ENCODE measurements around the gene NPDC1.
A peak's percentile ranks its signal among the peaks of the same experiment; 100 is the strongest.

The NPDC1 gene

DNA sequence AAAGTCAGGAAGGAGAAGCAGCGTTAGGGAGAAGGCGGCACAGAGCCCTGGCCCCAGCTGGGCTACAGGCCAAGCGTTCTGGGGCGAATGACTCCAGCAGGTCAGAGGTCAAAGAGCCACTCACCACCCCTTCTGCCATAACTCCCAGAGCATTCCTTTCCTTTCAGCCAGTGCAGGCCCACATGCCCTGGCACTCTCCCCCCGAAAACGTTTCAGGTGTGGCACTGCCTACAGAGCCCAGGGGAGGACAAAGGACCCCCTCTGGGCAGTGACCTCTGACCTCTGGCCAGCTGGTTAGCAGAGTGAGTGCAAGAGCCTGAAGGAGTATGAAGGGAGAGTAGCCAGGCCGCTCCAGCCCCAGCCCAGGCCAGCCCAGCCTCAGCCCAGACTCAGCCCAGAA, 22.8 kb downstream of the NPDC1 start:
- no peak for DNase-seq

DNA sequence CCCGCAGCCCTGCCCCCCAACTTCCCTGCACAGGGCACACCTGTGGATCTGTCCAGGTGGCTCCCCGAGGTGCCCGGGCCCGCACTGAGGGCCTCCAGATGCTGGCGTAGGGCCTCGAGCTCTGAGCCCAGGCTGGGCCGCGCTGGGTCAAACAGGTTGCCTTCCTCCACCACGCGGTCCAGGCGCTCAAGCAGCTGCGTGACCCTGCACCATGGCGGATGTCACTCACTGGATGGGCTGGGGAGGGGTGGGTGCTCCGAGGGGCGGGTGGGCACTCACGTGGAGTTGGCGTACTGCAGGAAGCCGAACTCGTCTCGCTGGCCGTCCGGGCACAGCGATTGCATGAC, 23.3 kb downstream of the NPDC1 start:
- DNase-seq = no peak

DNA sequence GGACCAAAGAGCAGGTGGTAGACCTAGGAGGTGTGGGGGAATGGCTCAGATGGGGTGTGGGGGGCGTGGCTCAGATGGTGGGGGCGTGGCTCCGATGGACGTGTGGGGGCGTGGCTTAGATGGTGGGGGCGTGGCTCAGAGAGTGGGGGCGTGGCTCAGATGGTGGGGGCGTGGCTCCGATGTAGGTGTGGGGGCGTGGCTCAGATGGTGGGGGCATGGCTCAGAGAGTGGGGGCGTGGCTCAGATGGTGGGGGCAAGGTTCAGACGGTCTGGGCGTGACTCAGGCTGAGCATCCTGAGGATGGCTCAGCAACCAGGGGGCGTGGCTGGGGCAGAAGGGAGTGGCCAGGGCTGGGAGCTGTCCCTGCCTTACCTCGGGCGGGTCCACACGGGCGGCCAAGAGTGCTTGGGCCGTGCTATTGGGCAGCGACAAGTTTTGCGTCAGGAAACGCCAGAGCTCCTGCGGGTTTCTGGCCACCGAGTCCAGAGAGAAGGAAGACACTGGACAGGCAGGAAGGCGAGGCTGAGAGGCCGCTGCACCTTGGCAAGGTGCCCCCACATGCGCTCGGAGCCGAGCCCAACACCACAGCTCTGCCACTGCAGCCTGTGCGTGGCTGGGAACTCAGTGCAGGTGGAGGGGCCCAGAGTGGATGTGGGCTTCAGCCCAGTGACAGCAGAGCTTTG, 23.9 kb downstream of the NPDC1 start:
- DNase-seq = peak; percentile 91

DNA sequence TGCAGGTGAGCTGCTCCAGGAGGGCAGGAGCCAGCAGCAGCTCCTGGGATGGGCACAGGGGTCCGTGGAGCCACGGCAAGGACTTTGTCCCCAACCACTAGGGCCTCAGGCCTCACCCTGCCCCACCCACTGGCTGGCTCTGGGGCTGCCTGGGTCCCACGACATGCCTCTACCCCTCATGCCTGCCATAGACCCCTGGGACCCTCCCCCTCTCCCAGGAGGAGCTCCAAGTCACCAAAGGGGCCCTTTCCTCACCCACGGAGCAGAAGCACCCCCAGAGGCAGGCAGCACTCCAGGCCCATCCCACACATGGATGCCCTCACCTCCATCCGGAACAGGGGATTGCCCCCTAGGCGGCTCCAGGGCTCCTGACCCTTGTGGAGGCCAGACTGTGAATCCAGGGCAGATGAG, 24.4 kb downstream of the NPDC1 start:
- DNase-seq = no peak

DNA sequence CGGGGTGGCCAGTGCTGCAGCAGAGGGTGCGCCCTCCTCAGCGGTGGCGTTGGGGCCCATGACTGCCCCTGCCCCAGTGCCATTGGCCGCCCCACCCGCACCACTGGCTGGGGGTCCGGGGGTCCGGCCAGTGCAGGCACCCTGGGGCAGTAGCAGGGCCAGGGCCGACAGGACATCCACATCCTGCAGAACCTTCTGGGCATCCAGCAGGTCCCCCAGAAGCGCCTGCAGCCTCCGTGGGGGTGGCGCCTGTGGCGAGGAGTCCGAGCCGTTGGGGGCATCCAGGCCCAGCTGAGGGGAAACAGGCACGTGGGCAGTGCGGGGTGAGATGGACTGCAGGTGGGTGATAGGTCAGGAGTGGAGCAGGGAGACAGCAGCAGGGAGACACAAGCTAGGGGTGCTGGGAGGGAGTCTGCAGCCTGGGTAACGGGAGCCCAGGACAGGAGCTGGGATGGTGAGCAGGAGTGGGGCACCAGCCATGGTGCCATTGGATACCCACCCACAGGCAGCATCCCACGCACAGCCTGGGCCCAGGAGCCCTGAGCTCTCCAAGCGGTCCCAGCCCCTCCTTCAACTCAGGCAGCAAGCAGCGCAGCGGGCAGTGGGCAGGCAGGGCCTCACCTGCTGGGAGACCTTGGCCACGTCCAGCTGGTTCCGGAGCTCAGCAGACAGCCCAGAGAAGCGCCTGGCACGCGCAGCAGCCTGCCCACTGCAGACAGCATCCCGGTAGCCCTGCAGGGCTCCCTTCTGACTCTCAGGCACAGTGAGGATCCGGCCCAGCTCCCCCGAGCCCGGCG, 25.0 kb downstream of the NPDC1 start:
- no peak for DNase-seq

DNA sequence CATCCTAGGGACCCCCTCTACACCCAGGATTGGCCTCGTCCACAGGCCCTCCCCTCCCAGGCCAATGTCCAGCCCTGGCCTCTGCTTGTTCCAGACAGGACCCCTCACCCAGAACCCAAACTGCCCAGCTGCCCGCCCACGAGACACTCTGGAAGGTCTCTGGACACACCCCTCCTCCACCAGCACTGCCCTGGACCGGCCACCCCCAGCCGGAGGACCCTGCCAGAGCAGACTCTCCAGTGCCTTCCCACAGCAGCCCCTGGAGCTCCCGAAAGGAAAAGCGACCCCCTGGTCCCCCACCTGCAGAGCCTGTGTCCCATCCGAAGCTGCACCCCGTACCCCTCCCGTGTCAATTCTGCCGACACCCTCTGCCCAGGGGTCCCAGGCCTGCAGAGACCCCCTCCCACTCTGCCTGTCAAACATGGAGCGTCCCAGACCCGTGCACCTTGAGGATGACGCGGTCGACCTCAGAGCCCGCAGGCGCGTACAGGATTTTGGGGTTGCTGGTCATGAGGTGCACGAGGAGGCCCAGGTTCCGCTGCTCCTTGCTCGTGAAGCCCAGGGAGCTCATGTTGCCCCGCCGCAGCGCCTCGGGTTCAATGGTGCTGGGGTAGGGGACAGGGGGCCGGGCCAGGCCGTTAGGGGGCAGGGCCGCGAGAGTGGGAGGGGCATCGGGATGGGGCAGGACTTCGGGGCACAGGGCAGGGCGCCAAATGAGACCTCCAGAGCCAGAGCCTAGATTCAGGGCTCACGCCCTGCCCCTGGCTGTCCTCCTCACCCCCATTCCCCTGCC, 25.9 kb downstream of the NPDC1 start:
- no peak for DNase-seq

DNA sequence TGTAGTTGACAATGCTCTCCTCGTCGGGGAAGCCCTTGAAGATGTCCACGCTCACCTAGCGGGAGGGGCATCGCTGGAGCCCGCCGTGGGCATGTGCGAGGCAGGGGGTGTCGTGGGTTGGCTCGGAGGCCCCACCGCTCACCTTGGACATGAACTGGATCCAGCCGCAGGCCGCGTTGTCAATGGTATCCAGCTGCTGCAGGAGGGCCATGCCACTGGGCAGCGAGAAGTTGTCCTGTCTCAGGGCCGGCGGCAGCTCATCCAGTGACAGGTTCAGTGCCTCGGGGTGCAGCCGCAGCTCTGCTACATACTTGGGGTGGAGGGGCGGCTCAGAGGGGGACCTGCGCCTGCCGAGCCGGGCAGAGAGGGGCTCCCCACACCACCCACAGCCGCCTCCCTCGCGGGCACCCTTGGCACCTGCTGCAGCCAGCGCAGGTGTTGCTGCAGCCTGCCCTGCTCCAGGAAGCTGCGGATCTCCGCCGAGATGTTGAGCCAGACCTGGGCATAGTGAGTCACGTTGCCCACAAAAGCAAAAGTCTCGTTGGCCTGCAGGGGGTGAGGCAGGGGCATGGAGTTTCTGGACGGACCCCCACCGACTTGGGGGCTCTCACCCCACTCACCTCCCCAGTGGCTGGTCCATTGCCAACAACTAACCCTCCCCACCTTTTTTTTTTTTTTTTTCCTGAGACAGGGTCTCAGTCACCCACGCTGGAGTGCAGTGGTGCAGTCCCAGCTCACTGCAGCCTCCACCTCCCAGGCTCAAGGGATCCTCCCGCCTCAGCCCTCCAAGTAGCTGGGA, 27.0 kb downstream of the NPDC1 start:
- no peak for DNase-seq

DNA sequence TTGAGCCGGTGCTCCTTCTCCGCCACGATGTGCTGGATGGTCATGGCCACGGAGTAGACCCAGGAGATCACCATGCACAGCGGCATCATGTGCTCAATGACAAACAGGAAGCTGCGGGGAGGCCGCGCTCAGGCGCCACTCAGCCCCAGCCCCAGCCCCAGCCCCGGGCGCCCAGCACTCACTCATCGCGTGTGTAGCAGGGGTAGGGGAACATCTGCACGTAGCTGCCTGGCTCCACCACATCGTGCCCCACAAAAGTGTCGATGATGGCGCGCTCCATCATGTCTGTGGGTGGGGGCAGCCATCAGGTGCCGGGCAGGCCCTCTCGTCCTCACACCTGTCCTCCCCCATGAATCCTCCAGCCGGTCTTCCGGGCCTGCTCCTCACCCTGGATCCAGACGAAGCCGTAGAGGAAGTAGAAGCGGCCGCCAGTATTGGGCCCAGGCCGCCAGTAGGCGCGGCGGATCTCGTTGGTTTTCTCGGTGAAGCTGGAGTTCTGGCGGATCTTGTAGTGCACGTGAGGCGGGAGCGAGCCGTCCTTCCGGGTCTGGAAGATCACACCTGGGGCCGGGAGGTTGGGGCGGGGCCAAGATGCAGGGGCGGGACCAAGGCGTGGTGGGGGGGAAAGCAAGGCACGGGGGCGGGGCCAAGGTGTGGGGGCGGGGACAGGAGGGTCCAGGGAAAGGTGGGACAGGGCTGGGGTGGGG, 28.0 kb downstream of the NPDC1 start:
- no peak for DNase-seq

DNA sequence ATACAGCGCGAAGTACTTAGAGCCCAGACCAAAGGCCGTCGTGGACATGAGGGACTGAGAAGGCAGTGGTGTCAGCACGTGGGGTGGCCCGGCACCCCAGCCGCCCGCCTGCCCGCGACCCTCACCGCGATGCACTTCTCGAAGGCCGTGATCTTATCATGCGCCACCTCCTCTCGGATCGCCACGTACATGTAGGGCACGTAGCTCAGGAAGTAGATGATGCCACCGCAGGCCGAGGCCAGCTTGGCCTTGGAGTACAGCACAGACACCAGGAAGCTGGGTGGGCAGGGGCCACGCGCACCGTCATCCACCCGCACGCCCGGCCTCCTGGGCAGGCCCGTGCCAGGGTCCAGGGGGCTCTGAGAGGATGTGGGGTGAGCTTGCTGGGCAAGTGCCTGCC, 28.9 kb downstream of the NPDC1 start:
- DNase-seq = no peak

DNA sequence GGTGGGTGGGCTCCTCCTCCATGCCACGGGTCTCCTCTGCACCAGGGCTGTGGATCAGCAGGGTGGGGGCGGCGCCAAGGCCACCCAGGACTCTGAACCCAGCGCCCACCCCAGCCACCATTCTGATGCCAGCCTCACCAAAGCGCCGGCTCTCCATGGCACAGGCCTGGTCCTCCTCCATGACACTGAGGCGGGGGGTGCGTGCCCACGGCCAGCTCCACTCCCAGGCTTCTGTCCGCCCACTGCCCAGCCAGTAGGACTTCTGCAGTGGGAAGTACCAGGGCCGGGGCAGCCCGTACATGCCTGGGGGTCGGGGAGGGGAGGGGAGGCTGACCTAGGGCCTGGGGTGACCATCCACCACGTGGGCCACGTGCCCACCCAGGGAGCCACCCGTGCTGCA, 29.5 kb downstream of the NPDC1 start:
- DNase-seq = no peak

DNA sequence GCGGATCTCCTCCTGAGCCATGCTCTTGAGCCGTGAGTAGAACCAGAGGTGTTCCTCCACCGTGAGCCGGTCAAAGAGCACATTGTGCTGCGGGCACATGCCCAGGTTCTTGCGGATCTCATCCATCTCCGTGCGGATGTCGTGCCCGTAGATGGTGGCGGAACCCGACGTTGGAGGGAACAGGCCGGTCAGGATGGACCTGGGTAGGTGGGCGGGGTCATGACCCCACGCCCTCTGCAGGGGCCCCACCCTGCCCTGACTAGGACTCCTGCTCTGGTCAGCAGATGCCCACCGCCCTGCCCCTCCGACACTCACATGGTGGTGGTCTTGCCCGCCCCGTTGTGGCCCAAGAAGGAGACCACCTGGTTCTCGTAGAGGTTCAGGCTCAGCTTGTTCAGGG, 30.0 kb downstream of the NPDC1 start:
- DNase-seq = no peak

DNA sequence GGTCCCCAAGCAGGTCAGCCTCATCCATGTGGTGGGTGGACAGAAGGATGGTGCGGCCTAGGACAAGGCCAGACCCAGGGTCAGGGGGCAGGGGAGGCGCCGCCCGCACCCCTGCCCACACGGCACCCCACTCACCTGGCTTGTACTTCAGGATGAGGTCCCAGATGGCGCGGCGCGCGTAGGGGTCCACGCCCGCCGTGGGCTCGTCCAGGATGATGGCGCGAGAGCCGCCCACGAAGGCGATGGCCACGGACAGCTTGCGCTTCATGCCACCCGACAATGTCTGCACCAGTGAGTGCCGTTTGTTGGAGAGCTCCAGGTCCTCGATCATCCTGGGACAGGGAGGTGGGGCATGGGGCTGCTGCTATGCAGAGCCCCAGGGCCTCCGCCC, 30.4 kb downstream of the NPDC1 start:
- no peak for DNase-seq

DNA sequence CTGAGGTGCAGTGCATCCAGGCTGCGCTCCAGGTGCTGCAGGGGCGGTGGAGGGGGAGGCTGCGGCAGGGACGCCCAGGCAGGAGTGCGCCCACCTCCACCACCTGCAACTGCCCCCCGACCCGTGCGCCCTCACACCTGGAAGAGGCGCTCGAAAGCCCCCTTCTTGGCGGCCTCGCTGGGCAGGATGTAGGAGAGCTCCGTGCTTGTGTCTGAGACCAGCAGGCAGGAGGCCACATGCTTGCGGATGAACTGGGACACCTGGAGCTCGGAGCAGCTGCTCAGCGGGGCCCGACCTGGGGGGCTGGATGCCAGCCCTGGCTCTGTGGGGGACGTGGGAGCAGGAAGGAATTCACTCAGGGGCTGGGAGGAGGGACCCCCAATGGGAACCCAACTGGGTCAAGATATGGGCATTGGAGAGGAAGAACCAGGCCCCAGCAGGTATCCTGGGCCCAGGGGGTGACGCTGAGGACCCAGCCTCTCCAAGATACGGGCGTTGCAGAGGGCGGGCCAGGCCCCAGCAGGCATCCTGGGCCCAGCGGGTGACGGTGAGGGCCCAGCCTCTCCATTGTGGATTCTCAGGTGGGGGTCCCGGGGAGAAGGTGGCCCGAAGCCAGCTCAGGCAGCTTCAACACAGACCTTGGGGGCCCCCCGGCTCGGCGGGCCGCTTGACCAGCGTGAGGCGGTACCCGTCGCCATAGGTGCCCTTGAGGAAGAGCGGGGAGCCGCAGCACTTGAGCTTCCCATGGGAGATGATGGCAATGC, 31.0 kb downstream of the NPDC1 start:
- no peak for DNase-seq

DNA sequence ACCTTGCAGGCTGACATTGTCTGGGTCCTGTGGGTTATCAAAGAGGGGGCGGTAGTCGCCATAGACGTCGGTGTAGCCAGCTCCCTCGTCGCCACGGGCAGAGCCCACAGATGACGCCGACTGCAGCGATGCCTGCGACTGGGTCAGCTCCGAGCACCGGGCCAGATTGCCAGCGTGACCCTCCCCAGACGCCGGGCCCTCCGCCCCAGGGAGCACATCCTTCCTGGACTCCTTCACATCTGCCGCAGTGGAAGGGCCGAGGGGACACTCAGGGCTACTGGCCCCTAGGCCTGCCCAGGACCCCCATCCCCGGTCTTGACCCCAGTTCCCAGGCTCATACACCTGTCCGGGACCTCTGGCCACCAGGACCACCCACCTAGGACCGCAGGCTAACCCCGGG, 31.8 kb downstream of the NPDC1 start:
- no peak for DNase-seq

DNA sequence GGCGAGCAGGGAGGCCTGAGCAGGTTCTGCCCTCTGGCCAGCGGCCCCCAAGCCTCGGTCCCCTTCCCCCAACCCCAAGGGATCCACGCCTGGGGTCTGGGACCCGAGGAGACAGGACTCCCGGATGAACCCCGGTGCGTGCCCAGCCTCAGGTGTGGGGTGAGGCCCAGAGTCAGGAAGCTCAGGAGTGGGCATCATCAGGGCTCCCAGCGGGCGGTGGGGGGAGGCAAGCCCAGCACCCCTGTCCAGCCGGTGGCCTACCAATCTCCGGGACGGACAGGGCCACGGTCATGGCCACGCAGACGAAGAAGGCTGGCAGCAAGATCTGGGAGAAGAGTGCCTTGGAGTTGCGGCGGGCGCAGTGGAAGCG, 32.4 kb downstream of the NPDC1 start:
- DNase-seq = no peak

DNA sequence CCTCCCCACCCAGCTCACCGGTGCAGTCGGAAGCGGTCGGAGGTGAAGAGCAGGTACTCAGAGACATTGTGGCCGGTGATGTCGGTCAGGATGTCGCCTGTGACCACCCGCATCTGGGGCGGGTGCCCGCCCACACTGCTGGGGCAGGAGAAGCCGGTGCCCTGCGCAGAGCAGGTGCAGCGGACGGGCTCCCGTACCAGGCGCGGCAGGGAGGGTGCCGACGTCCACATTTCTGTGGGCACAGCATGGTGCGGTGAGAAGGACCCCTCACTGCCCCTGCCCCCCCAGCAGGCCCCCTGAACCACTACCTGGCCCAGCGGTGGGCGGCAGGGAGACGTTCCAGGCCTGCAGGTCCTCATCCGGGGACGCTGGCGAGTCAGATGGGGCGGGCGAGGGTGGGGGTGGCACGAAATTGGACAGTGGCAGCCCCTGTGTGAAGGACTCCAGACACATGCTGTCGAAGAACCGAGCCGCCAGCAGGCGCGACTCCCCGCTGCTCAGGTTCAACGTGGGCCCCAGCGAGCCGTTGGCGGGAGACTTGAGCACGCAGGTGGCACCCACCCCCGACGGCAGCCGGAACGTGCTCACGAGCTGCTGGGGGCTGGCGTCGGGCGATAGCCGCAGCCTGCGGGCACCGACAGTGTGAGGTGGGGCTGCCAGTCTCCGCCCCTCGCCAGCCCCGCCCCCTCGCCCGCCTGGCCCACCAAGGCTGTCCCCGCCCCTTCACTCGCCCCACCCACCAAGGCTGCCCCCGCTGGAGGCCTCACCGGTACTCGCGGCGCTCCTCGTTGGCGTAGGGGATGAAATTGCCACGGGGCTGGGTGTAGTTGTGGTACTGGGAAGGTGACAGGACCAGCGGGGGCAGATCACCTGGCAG, 33.0 kb downstream of the NPDC1 start:
- DNase-seq = no peak

DNA sequence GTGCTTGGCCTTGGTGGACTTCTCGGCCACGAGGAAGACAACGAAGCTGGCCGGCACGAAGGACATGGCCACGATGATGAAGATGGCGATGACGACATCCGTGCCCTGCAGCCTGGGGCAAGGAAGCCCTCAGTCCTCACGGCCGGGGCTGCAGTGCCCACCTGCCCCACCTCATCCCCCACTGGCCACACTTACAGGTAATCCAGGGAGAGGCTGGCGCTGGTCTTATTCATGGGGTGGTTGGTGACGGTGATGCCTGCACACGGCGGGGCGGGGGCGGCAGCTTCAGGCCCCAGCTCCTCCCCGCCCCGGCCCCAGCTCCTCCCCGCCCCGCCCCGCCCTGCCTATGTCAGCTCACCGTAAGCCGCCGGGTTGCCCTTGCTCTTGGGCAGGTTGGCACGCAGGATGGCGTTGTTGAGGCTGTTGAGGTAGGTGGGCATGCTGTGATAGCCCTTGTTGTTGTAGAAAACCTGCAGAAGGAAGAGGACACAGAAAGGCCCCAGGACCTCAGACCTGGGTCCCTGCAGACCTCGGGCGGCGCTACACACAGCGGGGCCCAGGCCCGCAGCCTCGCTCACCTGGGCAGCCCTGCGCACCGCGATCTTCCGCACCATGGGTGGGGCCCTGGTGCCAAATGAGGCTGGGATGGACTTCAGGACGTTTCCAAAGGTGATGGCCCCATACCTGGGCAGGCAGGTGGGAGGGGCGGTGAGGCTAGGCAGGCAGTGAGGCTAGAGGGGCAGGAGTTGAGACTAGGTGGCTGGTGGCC, 33.9 kb downstream of the NPDC1 start:
- DNase-seq = no peak

DNA sequence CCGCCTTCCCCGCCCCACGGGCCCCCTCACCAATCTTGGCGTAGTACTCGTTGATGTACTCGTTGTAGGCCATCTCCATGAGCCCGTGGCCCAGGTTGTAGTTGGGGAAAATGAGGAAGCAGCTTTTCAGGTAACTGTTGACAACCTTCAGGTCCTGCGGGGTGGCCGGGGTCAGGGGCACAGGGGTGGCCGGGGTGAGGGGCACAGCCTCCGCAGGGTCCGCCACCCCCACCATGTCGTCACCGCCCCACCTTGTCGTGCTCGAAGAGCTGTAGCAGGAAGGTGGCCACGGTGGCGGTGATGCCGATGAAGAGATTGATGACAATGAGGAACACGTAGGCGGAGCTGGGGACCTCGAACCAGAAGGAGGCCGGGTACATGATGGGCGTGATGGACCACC, 34.8 kb downstream of the NPDC1 start:
- no peak for DNase-seq

DNA sequence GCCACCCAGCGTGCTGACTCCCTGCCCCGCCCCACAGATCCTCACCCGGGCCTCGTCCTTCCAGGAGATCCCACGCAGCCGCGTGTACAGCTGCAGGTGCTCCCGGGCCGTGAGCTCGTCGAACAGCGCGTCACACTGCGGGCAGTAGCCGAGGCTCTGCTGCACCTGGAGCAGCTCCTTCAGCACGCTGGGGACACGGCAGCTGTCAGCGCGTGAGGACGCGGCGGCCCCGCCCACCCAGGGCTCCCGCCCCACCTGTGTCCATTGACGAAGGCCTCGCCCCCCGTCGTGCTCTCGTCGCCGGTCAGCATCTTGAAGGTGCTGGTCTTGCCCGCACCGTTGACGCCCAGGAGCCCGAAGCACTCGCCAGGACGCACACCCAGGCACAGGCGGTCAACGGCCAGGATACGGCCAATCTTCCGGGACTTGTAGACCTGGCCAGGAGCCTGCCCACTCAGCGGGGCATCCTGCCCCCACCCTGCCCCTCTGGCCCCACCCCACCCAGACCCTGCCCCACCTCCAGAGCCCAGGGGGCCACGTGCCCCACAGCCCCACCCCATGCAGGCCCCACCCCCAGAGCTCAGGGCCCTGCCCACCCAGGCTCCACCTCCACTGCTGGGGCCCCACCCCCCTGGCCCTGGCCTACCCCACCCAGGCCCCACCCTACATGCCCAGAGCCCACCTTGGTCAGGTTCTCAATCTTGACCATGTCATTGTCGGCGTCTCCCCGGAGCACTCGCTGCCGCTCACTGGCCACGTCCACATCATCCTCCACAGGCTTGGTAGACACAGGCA, 35.8 kb downstream of the NPDC1 start:
- DNase-seq = no peak

All from activated CD4-positive, alpha-beta T cell treated with anti-CD3 and anti-CD28 coated beads for 48 hours (primary cell).